Fibroblast of the aortic adventitia (primary cell): ENCODE data around the gene GLRA3. TPM values are rescaled to one million over a fixed set of nuclear protein-coding genes. Genes with fewer than 3 reads are reported as not detected.
A peak's percentile ranks its signal among the peaks of the same experiment; 100 is the strongest.

Source experiments
- DNase-seq: peaks from one replicate; pipeline ENCODE4 v3.0.0-alpha.2; 2010; ENCODE audit warnings: low read depth
- H3K4me3 ChIP-seq: 2 replicates; pipeline ENCODE4 v1.5.1; 2011; ENCODE audit warnings: low read depth, mild to moderate bottlenecking, control low read depth, low read length, moderate library complexity
- total RNA-seq: library from RNA; depleted of rRNA; stranded (reverse); fragments of >200 nt; gene quantifications from 2 replicates; pipeline ENCODE4 v1.2.3, GENCODE V29; 2012; ENCODE audit warnings: low replicate concordance
- TF ChIP-seq, protein P1 (sequence below): IDR thresholded peaks from 2 replicates; pipeline ENCODE4 v1.5.1; 2011; ENCODE audit warnings: mild to moderate bottlenecking, low read length, control low read depth, inconsistent platforms; ENCODE audit not compliant: insufficient read depth

The GLRA3 gene
- total RNA-seq, 1 donor: not detected

DNA sequence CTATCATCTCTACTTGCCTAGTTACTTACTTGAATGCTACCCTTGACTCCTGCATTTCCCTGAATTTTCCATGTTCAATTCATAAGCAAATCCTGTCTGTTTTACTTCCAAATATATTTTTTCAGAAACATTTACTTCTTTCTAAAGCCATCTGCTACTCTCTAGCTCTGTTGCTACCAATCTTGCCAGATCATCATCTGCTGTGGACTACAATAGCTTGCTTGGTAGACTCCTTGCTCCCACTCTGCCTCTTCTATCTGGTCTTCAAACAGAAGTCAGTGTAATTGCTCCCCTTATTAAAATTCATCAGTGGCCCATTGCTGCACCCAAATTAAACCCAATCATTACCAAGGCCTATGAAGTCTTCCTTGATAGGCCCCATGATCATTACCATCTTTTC is 155.2 kb downstream of the GLRA3 start:
- no peak for DNase-seq
- TF ChIP-seq, protein P1, sequence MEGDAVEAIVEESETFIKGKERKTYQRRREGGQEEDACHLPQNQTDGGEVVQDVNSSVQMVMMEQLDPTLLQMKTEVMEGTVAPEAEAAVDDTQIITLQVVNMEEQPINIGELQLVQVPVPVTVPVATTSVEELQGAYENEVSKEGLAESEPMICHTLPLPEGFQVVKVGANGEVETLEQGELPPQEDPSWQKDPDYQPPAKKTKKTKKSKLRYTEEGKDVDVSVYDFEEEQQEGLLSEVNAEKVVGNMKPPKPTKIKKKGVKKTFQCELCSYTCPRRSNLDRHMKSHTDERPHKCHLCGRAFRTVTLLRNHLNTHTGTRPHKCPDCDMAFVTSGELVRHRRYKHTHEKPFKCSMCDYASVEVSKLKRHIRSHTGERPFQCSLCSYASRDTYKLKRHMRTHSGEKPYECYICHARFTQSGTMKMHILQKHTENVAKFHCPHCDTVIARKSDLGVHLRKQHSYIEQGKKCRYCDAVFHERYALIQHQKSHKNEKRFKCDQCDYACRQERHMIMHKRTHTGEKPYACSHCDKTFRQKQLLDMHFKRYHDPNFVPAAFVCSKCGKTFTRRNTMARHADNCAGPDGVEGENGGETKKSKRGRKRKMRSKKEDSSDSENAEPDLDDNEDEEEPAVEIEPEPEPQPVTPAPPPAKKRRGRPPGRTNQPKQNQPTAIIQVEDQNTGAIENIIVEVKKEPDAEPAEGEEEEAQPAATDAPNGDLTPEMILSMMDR: no peak
- H3K4me3 ChIP-seq: no peak overlapping the region

DNA sequence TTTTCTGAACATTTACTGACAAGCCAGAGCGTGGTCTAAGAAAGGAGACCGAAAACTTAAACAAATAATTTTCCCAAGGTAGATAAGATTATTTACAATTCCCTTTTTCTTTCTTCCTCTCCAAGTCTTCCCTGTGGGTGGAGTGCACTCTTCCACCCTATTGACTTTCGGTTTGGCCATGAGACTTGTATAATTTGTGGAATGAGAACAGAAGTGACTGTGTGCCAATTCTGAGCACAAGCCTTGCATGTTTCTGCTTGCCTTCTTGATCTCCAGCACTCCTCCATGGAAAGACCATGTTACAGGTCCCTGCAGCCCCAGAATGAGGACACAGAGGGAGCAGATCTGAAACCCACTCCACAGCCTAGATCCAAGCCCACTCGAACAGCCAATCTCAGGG is 156.8 kb downstream of the GLRA3 start:
- TF ChIP-seq, protein P1: no peak
- H3K4me3 ChIP-seq: no peak overlapping the region
- DNase-seq: no peak

DNA sequence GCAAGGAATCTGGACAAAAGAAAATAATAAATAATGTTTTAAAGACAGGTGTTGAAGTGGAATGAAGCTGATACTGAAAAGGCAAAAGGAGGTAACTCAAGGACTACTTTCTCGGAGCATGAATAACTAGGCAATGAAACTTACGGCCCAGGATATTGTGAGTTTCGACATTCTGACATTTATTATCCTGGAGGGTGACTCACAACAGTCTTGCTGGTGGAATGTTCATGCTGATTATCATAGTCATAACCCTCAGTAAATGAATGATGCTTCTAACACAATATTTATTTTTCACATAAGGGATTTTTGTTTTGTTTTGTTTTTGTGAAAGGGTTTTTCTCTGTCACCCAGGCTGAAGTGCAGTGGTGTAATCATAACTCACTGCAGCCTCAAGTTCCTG is 159.8 kb downstream of the GLRA3 start:
- DNase-seq: peak; percentile 86
- no peak overlapping the region for H3K4me3 ChIP-seq

DNA sequence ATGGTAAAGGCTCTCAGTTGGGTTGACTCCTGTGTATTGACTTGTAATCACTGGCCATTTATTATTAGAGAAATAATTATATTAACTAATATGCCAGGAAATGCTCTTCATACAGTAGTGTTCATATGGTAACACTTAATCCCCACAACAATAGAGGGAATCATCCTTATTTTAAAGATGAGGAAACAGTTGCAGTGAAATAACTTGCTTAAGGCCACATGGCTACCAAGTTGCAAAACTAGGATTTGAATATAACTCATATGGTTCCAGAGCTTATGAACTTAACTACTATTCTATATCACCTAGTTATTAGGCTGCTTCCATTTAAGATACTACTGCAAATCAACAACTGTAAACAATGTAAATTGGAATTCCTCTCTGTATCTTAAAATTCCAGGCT is 163.2 kb downstream of the GLRA3 start:
- no peak overlapping the region for H3K4me3 ChIP-seq
- TF ChIP-seq, protein P1: no peak
- DNase-seq: no peak

More for the DNA sequence above, 159.8 kb downstream of the GLRA3 start:
- TF ChIP-seq, protein P1: no peak

DNA sequence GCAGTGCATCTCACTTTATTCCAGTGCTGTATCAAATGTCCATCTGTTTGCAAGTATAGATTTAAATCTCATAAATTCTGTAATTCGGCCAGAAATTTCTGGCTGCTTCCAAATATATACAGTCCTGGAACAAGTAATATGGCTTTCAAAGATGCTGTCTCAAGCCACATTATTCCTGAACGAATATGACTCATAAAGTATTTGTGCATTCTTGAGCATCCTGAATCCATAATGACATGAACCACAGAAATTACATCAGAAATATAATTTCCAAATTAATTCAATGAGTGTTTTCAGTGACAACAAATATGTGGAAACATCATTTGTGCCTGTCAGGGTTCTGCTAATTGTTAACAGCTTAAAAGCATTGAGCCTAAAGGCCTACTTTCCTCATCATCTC is 165.8 kb downstream of the GLRA3 start:
- DNase-seq: peak; percentile 20
- no peak overlapping the region for H3K4me3 ChIP-seq
- TF ChIP-seq, protein P1: no peak

DNA sequence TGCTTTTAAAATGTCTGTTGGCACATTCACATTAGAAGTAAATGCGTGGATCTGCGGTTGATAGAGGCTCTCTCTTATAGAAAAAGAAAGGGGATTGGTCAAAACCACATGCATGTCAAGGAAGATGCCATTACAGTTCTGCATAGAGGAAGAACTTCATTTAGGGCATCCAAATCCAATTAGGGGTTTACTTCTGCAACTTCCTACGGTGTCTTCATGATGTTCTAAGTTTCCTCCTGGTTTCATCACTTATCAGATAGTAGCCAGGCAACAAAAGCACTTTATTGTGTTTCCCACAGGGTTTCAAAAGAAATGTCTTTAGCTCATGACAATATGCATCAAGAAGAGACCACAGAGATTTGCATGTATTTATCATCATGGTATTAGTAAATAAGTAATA is 170.8 kb downstream of the GLRA3 start:
- H3K4me3 ChIP-seq: no peak overlapping the region

DNA sequence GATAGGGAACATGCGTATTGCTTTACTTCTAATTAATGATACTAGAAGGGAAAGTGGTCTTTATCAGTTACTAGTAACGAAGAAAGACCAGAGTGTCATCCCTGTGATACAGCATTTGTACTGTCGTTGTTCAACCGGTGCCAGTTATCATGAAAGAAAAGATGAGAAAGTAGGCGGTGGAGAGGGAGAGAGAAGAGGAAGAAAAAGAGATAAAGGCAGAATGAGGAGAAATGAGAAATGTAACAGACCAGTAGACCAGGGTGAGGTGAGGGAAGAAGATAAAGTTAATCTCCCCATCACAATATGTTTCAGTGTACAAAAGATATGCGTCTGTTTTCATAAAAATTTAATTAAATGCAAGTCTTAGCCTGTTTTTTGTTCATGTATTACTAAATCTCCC is 171.6 kb downstream of the GLRA3 start:
- TF ChIP-seq, protein P1: no peak
- no peak overlapping the region for H3K4me3 ChIP-seq
- no peak for DNase-seq

More for the DNA sequence above, 170.8 kb downstream of the GLRA3 start:
- TF ChIP-seq, protein P1: no peak
- DNase-seq: peak; percentile 14
